Retinal pigment epithelial cell (primary cell): ENCODE data around the gene TCHP.

Experiments
- DNase-seq: peaks from one replicate; pipeline ENCODE4 v3.0.0-alpha.2; 2010; ENCODE audit warnings: low read depth
- H3K4me3 ChIP-seq: 2 replicates; pipeline ENCODE4 v1.5.1; 2011; ENCODE audit warnings: mild to moderate bottlenecking, low read length, control low read depth, moderate library complexity
- CTCF ChIP-seq: conservative IDR thresholded peaks from 2 replicates; pipeline ENCODE4 v1.5.1; 2011; ENCODE audit warnings: low read depth, low read length, control low read depth, inconsistent platforms

Gene TCHP

GRCh38 chr12:109963330-109963729 is 63.3 kb downstream of the TCHP start:
- no peak overlapping the region for H3K4me3 ChIP-seq
- no peak for DNase-seq
- no peak for TF ChIP-seq CTCF

DNA sequence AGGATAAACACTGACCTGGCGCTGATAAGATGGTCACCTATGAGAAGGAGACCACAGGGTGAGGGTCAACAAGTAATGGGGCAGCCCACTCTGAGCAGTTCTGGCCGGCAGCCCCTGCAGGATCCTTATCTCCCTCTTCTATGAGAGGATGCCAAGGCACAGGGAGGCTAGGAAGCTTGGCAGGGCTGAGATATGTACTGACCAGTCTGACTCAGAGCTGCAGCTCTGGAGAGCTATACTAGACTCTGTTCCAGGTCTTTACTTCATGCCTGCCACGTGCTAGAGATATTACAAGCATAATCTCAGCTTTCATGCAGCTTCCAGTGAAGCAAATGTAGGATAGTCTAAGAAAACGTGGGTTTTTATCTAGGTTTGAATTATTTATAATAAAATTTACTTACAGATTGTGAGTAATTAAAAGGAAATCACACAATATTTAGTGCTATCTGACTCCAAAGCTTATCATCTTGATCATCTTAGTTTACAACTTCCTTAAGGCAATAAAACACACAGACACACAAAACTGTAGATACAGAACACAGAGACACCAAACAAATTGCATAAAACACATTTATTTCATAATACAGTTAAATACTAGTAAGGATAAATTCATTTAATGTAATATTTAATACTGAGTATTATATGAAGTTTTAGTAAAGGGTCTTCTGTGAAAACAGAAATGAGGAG is 63.8 kb downstream of the TCHP start:
- no peak for TF ChIP-seq CTCF
- no peak for DNase-seq
- no peak overlapping the region for H3K4me3 ChIP-seq

DNA sequence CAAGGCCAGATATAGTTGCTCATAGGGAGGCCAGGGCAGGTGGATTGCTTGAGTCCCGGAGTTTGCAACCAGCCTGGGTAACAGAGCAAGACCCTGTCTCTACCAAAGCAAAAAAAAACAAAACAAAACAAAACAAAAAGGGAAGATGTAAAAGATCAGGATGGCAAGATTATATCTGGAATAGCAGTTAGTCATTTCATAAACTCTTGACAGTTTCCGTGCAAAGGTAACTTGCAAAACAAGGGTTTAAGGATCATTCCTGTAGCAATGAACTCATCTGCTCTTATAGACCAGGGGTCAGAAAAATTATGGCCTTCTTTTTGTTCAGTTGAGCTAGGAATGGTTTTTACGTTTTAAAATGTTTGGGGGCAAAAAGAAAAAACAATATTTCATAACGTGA is 66.5 kb downstream of the TCHP start:
- no peak for DNase-seq
- no peak for TF ChIP-seq CTCF
- no peak overlapping the region for H3K4me3 ChIP-seq

- TF ChIP-seq CTCF = no peak
- no peak overlapping the region for H3K4me3 ChIP-seq
- no peak for DNase-seq
Measured at GRCh38 chr12:109967383-109968031, 67.4 kb downstream of the TCHP start.
